ENCODE measurements around the gene ZSCAN9. TPM values are rescaled to one million over a fixed set of nuclear protein-coding genes. Genes with fewer than 3 reads are reported as not detected.

Gene ZSCAN9
- total and polyA plus RNA-seq, 2 of the 8 experiments (the other 6 are each of a cell fraction or from before 2014, with no cell fraction given): 10.8 to 13.6 TPM

DNA sequence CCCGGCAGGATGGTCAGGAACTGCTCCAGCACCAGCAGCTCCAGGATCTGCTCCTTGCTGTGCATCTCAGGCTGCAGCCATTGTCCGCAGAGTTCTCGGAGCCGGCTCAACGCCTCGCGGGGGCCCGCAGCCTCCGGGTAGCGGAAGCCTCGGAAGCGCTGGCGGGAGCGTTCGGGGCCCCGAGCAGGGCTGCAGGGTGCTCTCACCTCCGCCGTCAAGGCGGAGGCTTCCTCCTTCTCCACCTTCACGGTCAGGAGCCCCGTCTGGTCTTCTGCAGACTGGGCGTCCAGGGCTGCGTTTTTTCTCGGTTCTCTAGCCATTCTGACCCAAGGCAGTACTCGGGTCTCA lies 26.6 kb downstream of the ZSCAN9 start:
- H3K79me1 ChIP-seq (ENCODE audit: low read depth, low read length): peaks cover 3% of the 10 kb centered on the region; the same call in 1 of the 2 replicates
- peaks cover 0 to 6% (median 4%) of the 10 kb centered on the region in 4 experiments; a peak in 4 of 7 replicates for H3K4me1 ChIP-seq (replicated peaks in 1 of 4; ENCODE audit: control insufficient read depth in 3 of 4, insufficient read depth in 4 of 4, low read length in 3 of 4)
- no peak overlapping the region for H3K14ac ChIP-seq (ENCODE audit: insufficient read length)
- TF ChIP-seq TEAD4 (IDR thresholded peaks at IDR 0.05; ENCODE audit: low read depth, low read length) (no peak), MAFK (IDR thresholded peaks at IDR 0.05; ENCODE audit: low read depth, low read length) (no peak)
- H3K56ac ChIP-seq (replicated peaks; ENCODE audit: insufficient read length, low read depth, low read length): no peak overlapping the region
- H2BK15ac ChIP-seq (ENCODE audit: low read length): no peak overlapping the region
- ChIA-PET CTCF (ENCODE audit: partially characterized antibody) (interaction anchor here (1.5 to 1.7 kb wide), 2 partner anchors 103 to 104 kb away, joined by 6 to 8 read pairs; no protein-coding TSS in a partner anchor), POLR2A (ENCODE audit: partially characterized antibody) (interaction anchor here (0.8 to 4.2 kb wide), 6 partner anchors 16 to 115 kb away, joined by 3 to 31 read pairs (median 4); partner anchors contain the start of genes ZKSCAN8 and ZSCAN26)
- no peak overlapping the region for H2BK120ac ChIP-seq (replicated peaks; ENCODE audit: low read depth, low read length)
- no peaks in the 10 kb centered on the region; the same call in 1 of the 2 replicates for H3K23me2 ChIP-seq (ENCODE audit: low read depth, low read length)
- no peak overlapping the region for H2BK20ac ChIP-seq (ENCODE audit: low read length)
- H3K18ac ChIP-seq (ENCODE audit: extremely low read depth, low read length): no peak overlapping the region
- DNase-seq (ENCODE audit: low read depth in 1 of 2, low spot score in 2 of 2) (no peak), FAIRE-seq (no peak)
- H3K27me3 ChIP-seq (replicated peaks in 1 of 4; ENCODE audit: control insufficient read depth in 3 of 4, extremely low read depth in 1 of 4, insufficient read depth in 3 of 4, low read length in 3 of 4): no peaks in the 10 kb centered on the region
- peak overlapping the region; percentile 68 to 97 (median 93) for H3K4me3 ChIP-seq (ENCODE audit: extremely low read depth in 1 of 4, insufficient read depth in 2 of 4, low read depth in 3 of 4, low read length in 4 of 4)
- H2BK12ac ChIP-seq (ENCODE audit: low read depth, low read length): no peak overlapping the region
- H3K36me3 ChIP-seq (ENCODE audit: control insufficient read depth in 2 of 4, insufficient read depth in 4 of 4, low read length in 3 of 4): peaks cover 0 to 16% (median 2%) of the 10 kb centered on the region in 4 experiments; a peak in 2 of 8 replicates
- no peaks in the 10 kb centered on the region for H3K9me3 ChIP-seq (ENCODE audit: insufficient read depth in 2 of 2, low read depth in 1 of 2, low read length in 1 of 2)
- H3K23ac ChIP-seq (ENCODE audit: insufficient read length): no peak overlapping the region
- WGBS, 2 experiments (ENCODE audit: extremely low coverage in 1 of 2, insufficient coverage in 1 of 2, insufficient read length in 1 of 2, insufficient replicate concordance in 2 of 2, low coverage in 1 of 2, low lambda C conversion rate in 2 of 2, missing lambda C conversion rate in 1 of 2): 0% methylated on average over 24 of the region's 25 CpGs; no CpG with 5 or more reads in 1 of the 2 experiments
- peak overlapping the region; percentile 58 to 70 (median 62) for H3K9ac ChIP-seq (replicated peaks in 1 of 4; ENCODE audit: extremely low read depth in 1 of 4, low read depth in 3 of 4, low read length in 3 of 4)
- no peak overlapping the region for H2AK5ac ChIP-seq (ENCODE audit: low read depth, low read length)
- peaks cover 3 to 11% of the 10 kb centered on the region in 2 experiments; a peak in 3 of 4 replicates for H3K79me2 ChIP-seq (ENCODE audit: control insufficient read depth in 1 of 2, insufficient read depth in 2 of 2, low read length in 2 of 2)
- H2AFZ ChIP-seq (ENCODE audit: low read length): peak overlapping the region; percentile 45; the same call in 1 of the 2 replicates
- H3K4me2 ChIP-seq (ENCODE audit: insufficient read depth in 1 of 2, low read depth in 2 of 2, low read length in 2 of 2): peak overlapping the region; percentile 51 to 93
- no peak overlapping the region for H4K5ac ChIP-seq (ENCODE audit: insufficient read length, low read depth, low read length)
- peak overlapping the region; percentile 59 for H4K8ac ChIP-seq (ENCODE audit: extremely low read depth, insufficient read depth, low read length)
- no peak overlapping the region for H2BK5ac ChIP-seq (ENCODE audit: low read depth, low read length)
- H3K4ac ChIP-seq (replicated peaks; ENCODE audit: insufficient read length, low read depth, low read length): no peak overlapping the region
- no peak overlapping the region for H4K91ac ChIP-seq (replicated peaks; ENCODE audit: insufficient read length, low read length)
- H4K20me1 ChIP-seq (replicated peaks in 1 of 2; ENCODE audit: control insufficient read depth in 1 of 2, insufficient read depth in 2 of 2, low read length in 2 of 2): no peaks in the 10 kb centered on the region
- H3K27ac ChIP-seq (ENCODE audit: low read depth, low read length): no peak overlapping the region; the same call in 1 of the 2 replicates

Measured in H1 (cell line).